K562 (cell line): ENCODE results near the gene IKBKE. TPM values are rescaled to one million over a fixed set of nuclear protein-coding genes. Genes with fewer than 3 reads are reported as not detected.

ENCODE experiments used
- ATAC-seq: fragments of 200-7000 bp; cut with Tn5 transposase; 3 replicates; pipeline ENCODE4 v1.9.1; 2020; ENCODE audit warnings: moderate library complexity
- BruUV-seq: library from RNA; stranded (reverse); fragments of 400-500 nt; replicated peaks from 2 replicates; lab custom pipeline; 2021; lab: Mats Ljungman, UMichigan
- CTCF ChIA-PET: fragments of 300-600 bp; formaldehyde crosslinking; extraction: SDS; loops from one replicate; lab custom pipeline; 2021; ENCODE audit warnings: low intra/inter-chr PET ratio; lab: Yijun Ruan, JAX
- POLR2A ChIA-PET: fragments of 300-600, 350-650 bp; sonication (Branson Sonifier 250); formaldehyde crosslinking; extraction: SDS; loops from one replicate; lab custom pipeline; 2021; ENCODE audit warnings: antibody characterized with exemption, inconsistent platforms; lab: Yijun Ruan, JAX
- DNase-seq, 4 experiments: peaks; one replicate each; pipeline versions ENCODE4 v3.0.0 to v3.0.0-alpha.2; 2011 to 2018; ENCODE audit warnings: low spot score in 3 of 4, mixed read lengths in 3 of 4; ENCODE audit errors: extremely low read depth in 1 of 4
- FAIRE-seq: peaks from 2 replicates; lab custom pipeline; 2011; peaks lifted over from hg19 to GRCh38; lab: Jason Lieb, UNC
- H2AFZ ChIP-seq: 2 replicates; pipeline ENCODE4 v1.6.0; 2011; ENCODE audit warnings: low read depth, low read length, control low read depth, inconsistent platforms
- H3K27ac ChIP-seq: fragments of 200-600 bp; 3 replicates; pipeline ENCODE4 v1.8.0; 2011; ENCODE audit warnings: low read depth, mild to moderate bottlenecking, control low read depth, inconsistent platforms, low read length, moderate library complexity, mixed read lengths; ENCODE audit errors: extremely low read depth
- H3K27me3 ChIP-seq, 2 experiments: fragments of 300-600 bp in 1 of 2; 2 replicates in 1 of 2; 3 replicates in 1 of 2; pipeline versions ENCODE4 v1.6.0 to v1.8.0; 2011; ENCODE audit warnings: inconsistent platforms in 2 of 2, low read length in 2 of 2, mild to moderate bottlenecking in 1 of 2, mixed read lengths in 1 of 2, moderate library complexity in 1 of 2; ENCODE audit not compliant: control insufficient read depth in 2 of 2, insufficient read depth in 2 of 2
- H3K36me3 ChIP-seq: fragments of 300-600 bp; 3 replicates; pipeline ENCODE4 v1.8.0; 2011; ENCODE audit warnings: mild to moderate bottlenecking, low read length, inconsistent platforms; ENCODE audit not compliant: control insufficient read depth, insufficient read depth
- H3K4me1 ChIP-seq, 2 experiments: fragments of 200-600 bp in 1 of 2; replicated peaks in 1 of 2; 2 replicates in 1 of 2; 3 replicates in 1 of 2; pipeline versions ENCODE4 v1.5.1 to v1.8.0; 2011; ENCODE audit warnings: inconsistent platforms in 2 of 2, low read length in 2 of 2, mild to moderate bottlenecking in 1 of 2, mixed read lengths in 1 of 2, moderate library complexity in 1 of 2; ENCODE audit not compliant: control insufficient read depth in 2 of 2, insufficient read depth in 2 of 2
- H3K4me2 ChIP-seq: 2 replicates; pipeline ENCODE4 v1.6.1; 2011; ENCODE audit warnings: low read length, control low read depth, inconsistent platforms, mixed read lengths; ENCODE audit not compliant: insufficient read depth
- H3K4me3 ChIP-seq: fragments of 200-600 bp; sonication (generic), shearing (Covaris generic); 2 replicates; pipeline ENCODE4 v1.5.1; 2016; ENCODE audit warnings: control low read depth, inconsistent platforms
- H3K79me2 ChIP-seq: fragments of 200-600 bp; 3 replicates; pipeline ENCODE4 v1.8.0; 2011; ENCODE audit warnings: low read length, inconsistent platforms; ENCODE audit not compliant: control insufficient read depth, insufficient read depth
- H3K9ac ChIP-seq, 2 experiments: 2 replicates each; pipeline versions ENCODE4 v1.6.0 to v1.6.1; 2011; ENCODE audit warnings: low read depth in 2 of 2, low read length in 2 of 2, control low read depth in 1 of 2, inconsistent platforms in 1 of 2, mild to moderate bottlenecking in 1 of 2, mixed read lengths in 1 of 2; ENCODE audit not compliant: insufficient read depth in 1 of 2
- H3K9me1 ChIP-seq: one replicate; pipeline ENCODE4 v1.6.0; 2011; ENCODE audit warnings: inconsistent platforms, mild to moderate bottlenecking, low read length, moderate library complexity; ENCODE audit not compliant: control insufficient read depth, insufficient read depth
- H3K9me3 ChIP-seq: replicated peaks from 2 replicates; pipeline ENCODE4 v1.5.1; 2011; ENCODE audit warnings: low read depth, low read length, inconsistent platforms; ENCODE audit not compliant: control insufficient read depth, insufficient read depth
- H4K20me1 ChIP-seq: replicated peaks from 2 replicates; pipeline ENCODE4 v1.6.1; 2011; ENCODE audit warnings: low read length, inconsistent platforms, mixed read lengths; ENCODE audit not compliant: control insufficient read depth, insufficient read depth
- TOE1 ChIP-seq, 2 experiments: fragments of 450-650 bp in 1 of 2; sonication (generic) in 1 of 2; formaldehyde crosslinking in 1 of 2; IDR thresholded peaks; 2 replicates each; pipeline versions ENCODE4 v1.7.1 to v1.8.0; 2016 to 2022; ENCODE audit warnings: borderline replicate concordance in 2 of 2, mild to moderate bottlenecking in 2 of 2, antibody characterized with exemption in 1 of 2, inconsistent platforms in 1 of 2, low read depth in 1 of 2, missing genetic modification reagents in 1 of 2, moderate library complexity in 1 of 2
- WHSC1 ChIP-seq: IDR thresholded peaks from one replicate; pipeline ENCODE4 v1.6.1; 2012; ENCODE audit warnings: low read length, control low read depth, inconsistent platforms
- WGBS: fragments of 100-300 bp; shearing (Covaris generic); methylation state at CpG from one replicate; pipeline ENCODE4 v1.1.6; 2016; ENCODE audit warnings: low coverage, mixed read lengths; ENCODE audit not compliant: insufficient coverage; ENCODE audit errors: missing lambda C conversion rate; 5-methylcytosine and 5-hydroxymethylcytosine counted together
- in situ Hi-C: fragments of 300-500 bp; cut with MboI; formaldehyde crosslinking; loops from 4 replicates; pipeline ENCODE4 v1.15.0; 2018; ENCODE audit warnings: inconsistent platforms, mixed read lengths
- intact Hi-C: fragments of 100-400 bp; cut with micrococcal nuclease; formaldehyde crosslinking; loops from 2 replicates; pipeline ENCODE4 v1.14.2; 2022
- polyA plus RNA-seq, 8 experiments: library from polyadenylated mRNA; depleted of rRNA in 4 of 8; stranded (reverse) in 5 of 8; unstranded in 3 of 8; fragments of >200 nt; fragmentation: Nextera tagmentation in 2 of 8; fragmentation: Illumina TruSeq in 1 of 8; extraction: Ambion mirVana in 2 of 8; extraction: Trizol in 1 of 8; gene quantifications; 2 replicates each; pipeline versions ENCODE4 v1.2.1 to v1.2.3, GENCODE V29; 2011 to 2014; ENCODE audit warnings: inconsistent platforms in 1 of 8, missing spikeins in 1 of 8
- total RNA-seq, 7 experiments: library from RNA; depleted of rRNA in 6 of 7; stranded (reverse); fragments of >200 nt in 6 of 7; fragmentation: Illumina TruSeq in 2 of 7; extraction: Trizol in 2 of 7; gene quantifications; 2 replicates each; pipeline versions ENCODE4 v1.2.1 to v1.2.3, GENCODE V29; 2011 to 2021; ENCODE audit warnings: low replicate concordance in 1 of 7
- TF ChIP-seq, protein P1 (sequence below): fragments of 200-800 bp; sonication (Bioruptor generic); IDR thresholded peaks from 2 replicates; pipeline ENCODE4 v1.6.1; 2017; ENCODE audit warnings: missing genetic modification characterization, missing compliant biosample characterization

The IKBKE gene
- total and polyA plus RNA-seq, 9 of the 15 experiments (the other 6 are each of a cell fraction or from before 2014, with no cell fraction given): 2.3 to 9.0 (median 4.8) TPM

GRCh38 chr1:206476591-206476990, 6.3 kb downstream of the IKBKE start:
- no peaks in the 10 kb centered on the region for H3K9me1 ChIP-seq
- H2AFZ ChIP-seq: no peak overlapping the region
- FAIRE-seq (no peak), ATAC-seq (no peak), DNase-seq (no peak)
- H3K4me3 ChIP-seq: no peak overlapping the region
- no peak overlapping the region for H3K4me2 ChIP-seq
- ChIA-PET POLR2A (interaction anchor here (0.6 to 0.7 kb wide), 3 partner anchors 338 to 1879 kb away, joined by 3 to 4 read pairs (median 3); no protein-coding TSS in a partner anchor), CTCF (no interaction called here)
- H3K79me2 ChIP-seq: no peaks in the 10 kb centered on the region
- H4K20me1 ChIP-seq: 0 out of 2 replicates have a peak, but pooled peaks cover 5% of the 10 kb centered on the region
- no peaks in the 10 kb centered on the region for H3K36me3 ChIP-seq
- no peak overlapping the region for H3K27ac ChIP-seq
- peaks cover 18 to 45% of the 10 kb centered on the region in 2 experiments; a peak in 4 of 5 replicates for H3K27me3 ChIP-seq
- 53% methylated on average over 14 of the region's 14 CpGs for WGBS
- TF ChIP-seq WHSC1 (no peak), TOE1 (IDR thresholded peaks at IDR 0.05; ENCODE audit: borderline replicate concordance) (no peak), TOE1 (CRISPR knock-in tag; IDR thresholded peaks at IDR 0.05; ENCODE audit: borderline replicate concordance, low read depth) (no peak)
- TF ChIP-seq, protein P1, sequence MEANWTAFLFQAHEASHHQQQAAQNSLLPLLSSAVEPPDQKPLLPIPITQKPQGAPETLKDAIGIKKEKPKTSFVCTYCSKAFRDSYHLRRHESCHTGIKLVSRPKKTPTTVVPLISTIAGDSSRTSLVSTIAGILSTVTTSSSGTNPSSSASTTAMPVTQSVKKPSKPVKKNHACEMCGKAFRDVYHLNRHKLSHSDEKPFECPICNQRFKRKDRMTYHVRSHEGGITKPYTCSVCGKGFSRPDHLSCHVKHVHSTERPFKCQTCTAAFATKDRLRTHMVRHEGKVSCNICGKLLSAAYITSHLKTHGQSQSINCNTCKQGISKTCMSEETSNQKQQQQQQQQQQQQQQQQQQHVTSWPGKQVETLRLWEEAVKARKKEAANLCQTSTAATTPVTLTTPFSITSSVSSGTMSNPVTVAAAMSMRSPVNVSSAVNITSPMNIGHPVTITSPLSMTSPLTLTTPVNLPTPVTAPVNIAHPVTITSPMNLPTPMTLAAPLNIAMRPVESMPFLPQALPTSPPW: no peak
- BruUV-seq: no TSS peak
- in situ Hi-C loops: no loop called here
- no peaks in the 10 kb centered on the region for H3K9me3 ChIP-seq
- H3K4me1 ChIP-seq: peaks cover 0 to 11% of the 10 kb centered on the region in 2 experiments; a peak in 4 of 5 replicates
- intact Hi-C loops: loop anchor here (5.0 to 10.0 kb wide), 2 partner anchors 436 to 598 kb away; no protein-coding TSS in a partner anchor
- H3K9ac ChIP-seq: no peak overlapping the region
